Measurements from ENCODE around the gene TRIM45. TPM values are rescaled to one million over a fixed set of nuclear protein-coding genes. Genes with fewer than 3 reads are reported as not detected.

Gene TRIM45
- total RNA-seq, 1 experiment from 2014 or later = not detected

DNA sequence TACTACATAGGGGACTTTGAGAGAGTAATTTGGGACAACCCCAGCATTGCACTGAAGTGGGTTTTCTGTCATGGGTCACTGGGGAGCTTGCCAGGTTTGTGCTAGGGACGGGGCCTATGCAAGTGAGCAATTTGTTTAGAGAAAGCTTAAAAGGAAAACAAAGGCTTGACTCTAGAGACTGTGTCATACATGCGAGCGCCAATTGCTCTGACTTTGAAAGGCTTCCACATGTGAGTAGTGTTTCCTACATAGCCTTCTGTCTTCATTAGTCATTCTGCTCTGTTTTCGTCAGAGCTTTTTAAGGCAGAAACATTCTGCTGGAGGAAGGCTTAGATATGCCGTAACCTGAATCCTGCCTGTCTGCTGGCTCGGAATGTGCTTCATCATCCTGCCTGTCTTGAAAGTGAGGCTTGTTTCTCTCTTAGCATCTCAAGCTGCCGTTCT, 28.4 kb downstream of the TRIM45 start:
- Histone ChIP-seq H3K9me2 (replicated peaks; ENCODE audit: insufficient read depth, low read length) (no peaks in the 10 kb centered on the region), H3K27ac (ENCODE audit: low read length) (no peak overlapping the region), H3K36me3 (ENCODE audit: insufficient read depth, low read length) (peaks cover 66% of the 10 kb centered on the region), H4K20me1 (ENCODE audit: insufficient read depth, low read depth, low read length) (no peaks in the 10 kb centered on the region), H2AFZ (ENCODE audit: low read length) (no peak overlapping the region), H3K9ac (ENCODE audit: low read length) (no peak overlapping the region), H3K79me2 (ENCODE audit: low read length) (no peaks in the 10 kb centered on the region), H3K4me1 (ENCODE audit: low read length) (peaks cover 19% of the 10 kb centered on the region), H3K4me3 (ENCODE audit: low read length) (no peak overlapping the region), H3K4me2 (ENCODE audit: low read depth, low read length, poor library complexity, severe bottlenecking) (no peak overlapping the region), H3K9me3 (ENCODE audit: low read length) (no peaks in the 10 kb centered on the region), H3K27me3 (ENCODE audit: low read length) (no peaks in the 10 kb centered on the region)
- no peak for DNase-seq

- no peak overlapping the region for H2AFZ ChIP-seq (ENCODE audit: low read length)
- no peaks in the 10 kb centered on the region for H3K9me2 ChIP-seq (replicated peaks; ENCODE audit: insufficient read depth, low read length)
- H4K20me1 ChIP-seq (ENCODE audit: insufficient read depth, low read depth, low read length) = no peaks in the 10 kb centered on the region
- H3K27me3 ChIP-seq (ENCODE audit: low read length) = no peaks in the 10 kb centered on the region
- no peak overlapping the region for H3K27ac ChIP-seq (ENCODE audit: low read length)
- no peaks in the 10 kb centered on the region for H3K9me3 ChIP-seq (ENCODE audit: low read length)
- no peak overlapping the region for H3K9ac ChIP-seq (ENCODE audit: low read length)
- peaks cover 19% of the 10 kb centered on the region for H3K4me1 ChIP-seq (ENCODE audit: low read length)
- no peak overlapping the region for H3K4me3 ChIP-seq (ENCODE audit: low read length)
- H3K79me2 ChIP-seq (ENCODE audit: low read length) = no peaks in the 10 kb centered on the region
- H3K4me2 ChIP-seq (ENCODE audit: low read depth, low read length, poor library complexity, severe bottlenecking) = no peak overlapping the region
- peaks cover 65% of the 10 kb centered on the region for H3K36me3 ChIP-seq (ENCODE audit: insufficient read depth, low read length)
- no peak for DNase-seq
Measured at GRCh38 chr1:117092594-117092993, 29.0 kb downstream of the TRIM45 start.

GRCh38 chr1:117089996-117090395, 31.6 kb downstream of the TRIM45 start:
- peaks cover 76% of the 10 kb centered on the region for H3K36me3 ChIP-seq (ENCODE audit: insufficient read depth, low read length)

DNA sequence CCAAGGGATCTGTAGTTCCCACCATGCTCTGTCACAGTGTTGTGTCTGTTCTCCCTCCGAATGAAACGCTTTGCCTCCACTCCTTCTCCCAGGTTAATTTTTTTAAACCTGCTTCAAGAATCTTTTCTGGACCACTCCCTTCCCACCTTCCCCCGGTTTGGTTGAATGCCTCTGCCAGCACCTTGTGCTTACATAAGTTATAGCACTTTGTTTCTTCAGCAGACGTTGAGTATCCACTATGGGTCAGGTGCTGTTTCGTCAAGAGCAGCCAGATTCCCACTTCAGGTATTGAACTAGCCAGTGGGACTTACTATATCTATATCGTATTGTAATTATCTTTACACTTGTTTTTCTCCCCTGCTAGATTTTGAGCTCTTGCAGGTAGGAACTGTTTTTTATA, 33.9 kb downstream of the TRIM45 start:
- H3K27ac ChIP-seq (ENCODE audit: low read length) = no peak overlapping the region
- DNase-seq = no peak
- no peak overlapping the region for H3K9ac ChIP-seq (ENCODE audit: low read length)
- H3K36me3 ChIP-seq (ENCODE audit: insufficient read depth, low read length) = peaks cover 74% of the 10 kb centered on the region
- no peaks in the 10 kb centered on the region for H3K27me3 ChIP-seq (ENCODE audit: low read length)
- no peaks in the 10 kb centered on the region for H3K9me2 ChIP-seq (replicated peaks; ENCODE audit: insufficient read depth, low read length)
- H3K4me3 ChIP-seq (ENCODE audit: low read length) = no peak overlapping the region
- no peaks in the 10 kb centered on the region for H4K20me1 ChIP-seq (ENCODE audit: insufficient read depth, low read depth, low read length)
- no peak overlapping the region for H3K4me2 ChIP-seq (ENCODE audit: low read depth, low read length, poor library complexity, severe bottlenecking)
- H2AFZ ChIP-seq (ENCODE audit: low read length) = no peak overlapping the region
- no peaks in the 10 kb centered on the region for H3K9me3 ChIP-seq (ENCODE audit: low read length)
- peaks cover 7% of the 10 kb centered on the region for H3K4me1 ChIP-seq (ENCODE audit: low read length)
- no peaks in the 10 kb centered on the region for H3K79me2 ChIP-seq (ENCODE audit: low read length)

More at GRCh38 chr1:117089996-117090395, 31.6 kb downstream of the TRIM45 start:
- Histone ChIP-seq H2AFZ (ENCODE audit: low read length) (no peak overlapping the region), H3K4me2 (ENCODE audit: low read depth, low read length, poor library complexity, severe bottlenecking) (no peak overlapping the region), H4K20me1 (ENCODE audit: insufficient read depth, low read depth, low read length) (no peaks in the 10 kb centered on the region), H3K79me2 (ENCODE audit: low read length) (no peaks in the 10 kb centered on the region), H3K27me3 (ENCODE audit: low read length) (no peaks in the 10 kb centered on the region), H3K27ac (ENCODE audit: low read length) (no peak overlapping the region), H3K9me2 (replicated peaks; ENCODE audit: insufficient read depth, low read length) (no peaks in the 10 kb centered on the region), H3K9ac (ENCODE audit: low read length) (no peak overlapping the region), H3K4me3 (ENCODE audit: low read length) (no peak overlapping the region), H3K9me3 (ENCODE audit: low read length) (no peaks in the 10 kb centered on the region), H3K4me1 (ENCODE audit: low read length) (peaks cover 19% of the 10 kb centered on the region)
- DNase-seq = no peak

DNA sequence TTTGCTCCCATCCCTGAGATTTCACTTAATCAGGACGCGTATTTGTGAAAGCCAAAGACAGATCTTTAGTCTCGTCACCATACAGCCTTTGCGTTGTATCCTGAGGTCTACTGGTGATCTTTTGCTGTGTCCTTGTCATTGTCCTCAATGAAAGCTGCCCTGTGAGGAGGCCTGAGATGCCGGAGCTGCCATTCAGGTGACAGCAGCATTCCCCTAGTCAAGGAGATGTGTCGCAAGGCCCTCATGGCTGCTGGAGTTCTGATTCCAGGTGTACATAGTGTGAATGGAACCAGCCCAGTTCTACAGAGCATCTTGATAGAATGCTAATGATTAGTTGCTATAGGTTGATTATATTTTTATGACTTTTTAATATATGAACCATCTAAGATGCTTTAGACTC, 37.3 kb downstream of the TRIM45 start:
- Histone ChIP-seq H3K27ac (ENCODE audit: low read length) (no peak overlapping the region), H3K9ac (ENCODE audit: low read length) (no peak overlapping the region), H4K20me1 (ENCODE audit: insufficient read depth, low read depth, low read length) (no peaks in the 10 kb centered on the region), H2AFZ (ENCODE audit: low read length) (no peak overlapping the region), H3K9me3 (ENCODE audit: low read length) (no peaks in the 10 kb centered on the region), H3K4me1 (ENCODE audit: low read length) (peaks cover 6% of the 10 kb centered on the region), H3K4me2 (ENCODE audit: low read depth, low read length, poor library complexity, severe bottlenecking) (no peak overlapping the region), H3K4me3 (ENCODE audit: low read length) (no peak overlapping the region), H3K27me3 (ENCODE audit: low read length) (no peaks in the 10 kb centered on the region), H3K9me2 (replicated peaks; ENCODE audit: insufficient read depth, low read length) (no peaks in the 10 kb centered on the region), H3K36me3 (ENCODE audit: insufficient read depth, low read length) (peaks cover 67% of the 10 kb centered on the region), H3K79me2 (ENCODE audit: low read length) (no peaks in the 10 kb centered on the region)
- no peak for DNase-seq

DNA sequence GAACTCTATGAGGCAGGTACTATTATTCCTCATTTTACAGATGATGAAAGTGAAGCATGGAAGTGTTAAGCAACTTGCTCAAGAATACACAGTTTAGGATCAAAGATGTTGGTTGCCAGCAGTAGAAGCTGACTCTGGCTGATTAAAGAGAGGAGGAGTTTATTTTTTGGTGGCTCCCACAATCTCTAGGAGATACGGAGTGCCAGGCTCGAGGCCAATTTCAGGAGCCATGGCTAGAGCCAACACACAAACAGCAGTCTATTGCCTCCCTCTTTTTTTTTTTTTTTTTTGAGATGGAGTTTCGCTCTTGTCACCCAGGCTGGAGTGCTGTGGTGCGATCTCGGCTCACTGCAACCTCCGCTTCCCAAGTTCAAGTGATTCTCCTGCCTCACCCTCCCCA, 41.8 kb downstream of the TRIM45 start:
- Histone ChIP-seq H3K27ac (ENCODE audit: low read length) (no peak overlapping the region), H2AFZ (ENCODE audit: low read length) (no peak overlapping the region), H3K4me3 (ENCODE audit: low read length) (no peak overlapping the region), H3K79me2 (ENCODE audit: low read length) (0 out of 2 replicates have a peak, but pooled peaks cover 9% of the 10 kb centered on the region), H3K9me3 (ENCODE audit: low read length) (no peaks in the 10 kb centered on the region), H3K9me2 (replicated peaks; ENCODE audit: insufficient read depth, low read length) (no peaks in the 10 kb centered on the region), H3K36me3 (ENCODE audit: insufficient read depth, low read length) (peaks cover 77% of the 10 kb centered on the region), H3K9ac (ENCODE audit: low read length) (no peak overlapping the region), H3K4me2 (ENCODE audit: low read depth, low read length, poor library complexity, severe bottlenecking) (no peak overlapping the region), H3K27me3 (ENCODE audit: low read length) (no peaks in the 10 kb centered on the region), H4K20me1 (ENCODE audit: insufficient read depth, low read depth, low read length) (no peaks in the 10 kb centered on the region), H3K4me1 (ENCODE audit: low read length) (no peaks in the 10 kb centered on the region)
- no peak for DNase-seq

DNA sequence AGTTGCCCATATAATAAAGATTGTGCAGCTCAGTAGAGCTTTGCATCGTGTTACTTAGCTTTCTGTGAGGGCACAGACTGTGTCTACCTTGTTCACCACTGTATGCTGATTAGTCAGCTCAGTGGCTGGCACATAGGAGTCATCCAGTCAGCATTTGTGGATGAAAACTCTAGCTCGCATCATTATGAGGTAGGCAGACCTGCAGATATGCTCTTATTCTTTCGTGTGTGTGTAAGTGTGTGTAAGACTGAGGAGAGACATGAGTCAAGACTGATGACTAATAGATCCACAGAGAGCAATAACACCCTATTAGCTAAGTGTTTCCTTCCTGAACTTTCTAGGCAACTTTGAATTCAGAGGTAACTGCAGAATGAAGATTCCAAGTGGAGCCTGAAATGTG, 44.3 kb downstream of the TRIM45 start:
- Histone ChIP-seq H3K36me3 (ENCODE audit: insufficient read depth, low read length) (peaks cover 82% of the 10 kb centered on the region), H3K27me3 (ENCODE audit: low read length) (no peaks in the 10 kb centered on the region), H3K9me2 (replicated peaks; ENCODE audit: insufficient read depth, low read length) (no peaks in the 10 kb centered on the region), H3K27ac (ENCODE audit: low read length) (no peak overlapping the region), H3K79me2 (ENCODE audit: low read length) (peaks cover 19% of the 10 kb centered on the region; the same call in 1 of the 2 replicates), H2AFZ (ENCODE audit: low read length) (no peak overlapping the region), H4K20me1 (ENCODE audit: insufficient read depth, low read depth, low read length) (no peaks in the 10 kb centered on the region), H3K9me3 (ENCODE audit: low read length) (no peaks in the 10 kb centered on the region), H3K4me1 (ENCODE audit: low read length) (no peaks in the 10 kb centered on the region), H3K4me3 (ENCODE audit: low read length) (no peak overlapping the region), H3K9ac (ENCODE audit: low read length) (no peak overlapping the region), H3K4me2 (ENCODE audit: low read depth, low read length, poor library complexity, severe bottlenecking) (no peak overlapping the region)
- DNase-seq = no peak

DNA sequence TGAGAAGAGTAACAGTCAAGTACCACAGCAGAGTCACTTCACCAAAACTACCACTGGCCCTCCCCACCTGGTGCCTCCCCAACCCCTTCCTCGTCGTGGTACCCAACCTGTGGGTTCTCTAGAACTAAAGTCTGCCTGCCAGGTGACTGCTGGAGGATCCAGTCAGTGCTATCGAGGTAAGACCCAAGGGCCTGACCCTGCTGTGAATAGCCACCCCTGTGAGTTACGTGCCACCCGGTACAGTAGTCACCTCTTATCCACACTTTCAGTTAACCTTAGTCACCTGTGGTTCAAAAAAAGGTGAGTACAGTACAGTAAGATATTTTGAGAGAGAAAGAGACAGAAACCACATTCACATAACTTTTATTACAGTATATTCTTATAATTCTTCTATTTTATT, 44.9 kb downstream of the TRIM45 start:
- Histone ChIP-seq H3K9me2 (replicated peaks; ENCODE audit: insufficient read depth, low read length) (no peaks in the 10 kb centered on the region), H2AFZ (ENCODE audit: low read length) (no peak overlapping the region), H3K27me3 (ENCODE audit: low read length) (no peaks in the 10 kb centered on the region), H3K4me1 (ENCODE audit: low read length) (no peaks in the 10 kb centered on the region), H3K4me2 (ENCODE audit: low read depth, low read length, poor library complexity, severe bottlenecking) (no peak overlapping the region), H3K4me3 (ENCODE audit: low read length) (no peak overlapping the region), H3K36me3 (ENCODE audit: insufficient read depth, low read length) (peaks cover 82% of the 10 kb centered on the region), H3K9me3 (ENCODE audit: low read length) (no peaks in the 10 kb centered on the region), H4K20me1 (ENCODE audit: insufficient read depth, low read depth, low read length) (no peaks in the 10 kb centered on the region), H3K27ac (ENCODE audit: low read length) (no peak overlapping the region), H3K9ac (ENCODE audit: low read length) (no peak overlapping the region), H3K79me2 (ENCODE audit: low read length) (peaks cover 24% of the 10 kb centered on the region)
- DNase-seq = no peak

- no peak overlapping the region for H3K9ac ChIP-seq (ENCODE audit: low read length)
- H3K27ac ChIP-seq (ENCODE audit: low read length) = no peak overlapping the region
- no peaks in the 10 kb centered on the region for H3K9me3 ChIP-seq (ENCODE audit: low read length)
- peaks cover 59% of the 10 kb centered on the region for H3K79me2 ChIP-seq (ENCODE audit: low read length)
- no peak overlapping the region for H3K4me2 ChIP-seq (ENCODE audit: low read depth, low read length, poor library complexity, severe bottlenecking)
- no peak for DNase-seq
- no peaks in the 10 kb centered on the region for H3K9me2 ChIP-seq (replicated peaks; ENCODE audit: insufficient read depth, low read length)
- no peaks in the 10 kb centered on the region for H3K4me1 ChIP-seq (ENCODE audit: low read length)
- H3K36me3 ChIP-seq (ENCODE audit: insufficient read depth, low read length) = peaks cover 58% of the 10 kb centered on the region
- no peaks in the 10 kb centered on the region for H3K27me3 ChIP-seq (ENCODE audit: low read length)
- H3K4me3 ChIP-seq (ENCODE audit: low read length) = no peak overlapping the region
- H4K20me1 ChIP-seq (ENCODE audit: insufficient read depth, low read depth, low read length) = no peaks in the 10 kb centered on the region
- H2AFZ ChIP-seq (ENCODE audit: low read length) = no peak overlapping the region
Measured at GRCh38 chr1:117070124-117070523, 51.4 kb downstream of the TRIM45 start.
